ENCODE measurements around the gene GNA12. TPM values are rescaled to one million over a fixed set of nuclear protein-coding genes. Genes with fewer than 3 reads are reported as not detected.

GNA12 gene
- total and polyA plus RNA-seq, 8 donors = 2.0 to 54.6 (median 22.0) TPM

- H3K4me1 ChIP-seq = peaks cover 34 to 61% (median 48%) of the 10 kb centered on the region in 4 donors
- peak overlapping the region; percentile 72 to 88 (median 83) for H3K27ac ChIP-seq
- no peak for DNase-seq
- 90 to 95% (median 94%) methylated on average over 29 of the region's 29 CpGs for WGBS, 5 donors
- peaks cover 0 to 4% (median 0%) of the 10 kb centered on the region in 4 donors for H3K36me3 ChIP-seq
- intact Hi-C loops (cut with DNase I; ENCODE audit: low total_unique reads) = no loop called here
- TF ChIP-seq CTCF (IDR thresholded peaks at IDR 0.05) (no peak), POLR2AphosphoS5 (IDR thresholded peaks at IDR 0.05) (no peak), POLR2A (IDR thresholded peaks at IDR 0.05) (no peak), EP300 (IDR thresholded peaks at IDR 0.05) (no peak)
- H3K9me3 ChIP-seq = no peaks in the 10 kb centered on the region
- H3K27me3 ChIP-seq = no peaks in the 10 kb centered on the region
- H3K4me3 ChIP-seq = no peak overlapping the region
Observed at GRCh38 chr7:2761801-2762497, 82.2 kb downstream of the GNA12 start.

- no peak for DNase-seq
- intact Hi-C loops (cut with DNase I; ENCODE audit: low total_unique reads) = no loop called here
- H3K36me3 ChIP-seq = peaks cover 0 to 4% (median 1%) of the 10 kb centered on the region in 4 donors
- peaks cover 34 to 61% (median 48%) of the 10 kb centered on the region in 4 donors for H3K4me1 ChIP-seq
- TF ChIP-seq EP300 (IDR thresholded peaks at IDR 0.05) (no peak), POLR2AphosphoS5 (IDR thresholded peaks at IDR 0.05) (no peak), CTCF (IDR thresholded peaks at IDR 0.05) (no peak), POLR2A (IDR thresholded peaks at IDR 0.05) (no peak)
- H3K27ac ChIP-seq = peak overlapping the region; percentile 62 to 88 (median 84)
- 88 to 96% (median 94%) methylated on average over 14 to 19 of the region's 19 CpGs for WGBS, 5 donors
- H3K27me3 ChIP-seq = no peaks in the 10 kb centered on the region
- H3K4me3 ChIP-seq = no peak overlapping the region
- no peaks in the 10 kb centered on the region for H3K9me3 ChIP-seq
Observed at GRCh38 chr7:2761131-2761624, 82.9 kb downstream of the GNA12 start.

GRCh38 chr7:2760098-2760889 is 83.8 kb downstream of the GNA12 start:
- peak overlapping the region in 2 of 4 donors; percentile 9 to 22 for H3K4me3 ChIP-seq
- 24 to 31% (median 25%) methylated on average over 18 to 22 of the region's 22 CpGs for WGBS, 5 donors
- peak; percentile 78 to 94 for DNase-seq
- no peaks in the 10 kb centered on the region for H3K27me3 ChIP-seq
- H3K9me3 ChIP-seq = no peaks in the 10 kb centered on the region
- no peak for TF ChIP-seq POLR2A (IDR thresholded peaks at IDR 0.05)
- peak in 1 of 3 donors; percentile 76 for TF ChIP-seq POLR2AphosphoS5 (IDR thresholded peaks at IDR 0.05)
- TF ChIP-seq CTCF (IDR thresholded peaks at IDR 0.05) = peak in 5 of 7 experiments; percentile 6 to 40 (median 25)
- intact Hi-C loops (cut with DNase I; ENCODE audit: low total_unique reads) = no loop called here
- peaks cover 0 to 4% (median 1%) of the 10 kb centered on the region in 4 donors for H3K36me3 ChIP-seq
- H3K27ac ChIP-seq = peak overlapping the region; percentile 62 to 88 (median 84)
- peaks cover 34 to 61% (median 48%) of the 10 kb centered on the region in 4 donors for H3K4me1 ChIP-seq

GRCh38 chr7:2759736-2760097 is 84.4 kb downstream of the GNA12 start:
- peak overlapping the region; percentile 62 to 88 (median 84) for H3K27ac ChIP-seq
- peak overlapping the region in 1 of 4 donors; percentile 22 for H3K4me3 ChIP-seq
- peaks cover 0 to 4% (median 1%) of the 10 kb centered on the region in 4 donors for H3K36me3 ChIP-seq
- TF ChIP-seq POLR2AphosphoS5 (IDR thresholded peaks at IDR 0.05) (no peak), CTCF (IDR thresholded peaks at IDR 0.05) (no peak), POLR2A (IDR thresholded peaks at IDR 0.05) (no peak), EP300 (IDR thresholded peaks at IDR 0.05) (no peak)
- peak in 1 of 2 donors; percentile 49 for DNase-seq
- WGBS, 5 donors = 12 to 54% (median 32%) methylated on average over 8 of the region's 8 CpGs
- intact Hi-C loops (cut with DNase I; ENCODE audit: low total_unique reads) = no loop called here
- no peaks in the 10 kb centered on the region for H3K9me3 ChIP-seq
- peaks cover 34 to 61% (median 48%) of the 10 kb centered on the region in 4 donors for H3K4me1 ChIP-seq
- H3K27me3 ChIP-seq = no peaks in the 10 kb centered on the region

Measured in stomach (tissue), 9 donors.